Right lobe of liver (tissue), 6 donors: Measurements from ENCODE around the gene CCDC88B. TPM values are rescaled to one million over a fixed set of nuclear protein-coding genes. Genes with fewer than 3 reads are reported as not detected.
"Not testable (repeated sequence)": the region's sequence is repeated elsewhere in the genome, so short reads cannot be mapped to it uniquely, and the experiment has no call there.

Experiments used
- ATAC-seq, 4 donors: fragments of 200-7000 bp; cut with Tn5 transposase; one replicate each; pipeline ENCODE4 v1.9.1; 2020; ENCODE audit warnings: mild to moderate bottlenecking in 4 of 4, moderate library complexity in 4 of 4
- DNase-seq, 3 donors: peaks; one replicate each; pipeline ENCODE4 v3.0.0-alpha.2; 2020
- H3K27ac ChIP-seq, 3 donors: fragments of 200-600 bp; one replicate each; pipeline ENCODE4 v1.8.0; 2022
- H3K27me3 ChIP-seq, 2 donors: fragments of 200-600 bp; one replicate each; pipeline ENCODE4 v1.8.0; 2022
- H3K36me3 ChIP-seq, 4 donors: fragments of 200-600 bp; sonication (generic) in 1 of 4; one replicate each; pipeline versions ENCODE4 v1.5.1 to v1.8.0; 2017 to 2022; ENCODE audit warnings: control low read depth in 1 of 4
- H3K4me1 ChIP-seq, 4 donors: fragments of 200-600 bp; sonication (generic) in 1 of 4; one replicate each; pipeline versions ENCODE4 v1.5.1 to v1.8.0; 2017 to 2022; ENCODE audit warnings: control low read depth in 1 of 4
- H3K4me3 ChIP-seq, 3 donors: fragments of 200-600 bp; one replicate each; pipeline ENCODE4 v1.8.0; 2022
- H3K9me3 ChIP-seq, 4 donors: fragments of 200-600 bp; sonication (generic) in 1 of 4; one replicate each; pipeline versions ENCODE4 v1.5.1 to v1.8.0; 2017 to 2022; ENCODE audit warnings: control low read depth in 1 of 4
- POLR2A ChIP-seq: fragments of 450-650 bp; IDR thresholded peaks from one replicate; pipeline ENCODE4 v1.6.1; 2017; ENCODE audit warnings: antibody characterized with exemption, mild to moderate bottlenecking
- WGBS: methylation state at CpG from one replicate; pipeline ENCODE4 v1.1.6; 2018; ENCODE audit warnings: low coverage, low lambda C conversion rate; ENCODE audit not compliant: insufficient coverage; ENCODE audit errors: missing lambda C conversion rate; 5-methylcytosine and 5-hydroxymethylcytosine counted together
- intact Hi-C, 2 donors: fragments of 100-400 bp; cut with DNase I; formaldehyde crosslinking; loops; one replicate each; pipeline versions ENCODE4 v1.11.2 to v1.14.1; 2022
- total RNA-seq, 6 experiments: library from RNA; depleted of rRNA in 2 of 6; stranded (reverse); fragments of >200 nt in 2 of 6; fragmentation: NEBNext Ultra II Directional in 3 of 6; extraction: Animal tissue kit (Norgen Biotek cat#: 25700) in 3 of 6; gene quantifications; one replicate each; pipeline versions ENCODE4 v1.1.0 to v1.2.4, GENCODE V29; 2016 to 2023
- TF ChIP-seq, protein P1 (sequence below), 4 donors: fragments of 200-600 bp in 3 of 4; fragments of 450-650 bp in 1 of 4; IDR thresholded peaks; one replicate each; pipeline versions ENCODE4 v1.5.1 to v1.8.0; 2016 to 2022; ENCODE audit warnings: antibody characterized with exemption in 4 of 4, mild to moderate bottlenecking in 2 of 4
- donor health status: DM: no; HTN: yes; CAD: no.
- donor health status: DM: no; HTN: no; CAD: no.
- donor health status: DM: no; HTN: no; CAD: no.
- donor health status: DM: no; HTN: yes; CAD: no.
- donor health status: DM: no; HTN: yes; CAD: no.

CCDC88B gene
- total RNA-seq, 6 experiments from 2014 or later = 2.4 to 10.6 (median 4.9) TPM

DNA sequence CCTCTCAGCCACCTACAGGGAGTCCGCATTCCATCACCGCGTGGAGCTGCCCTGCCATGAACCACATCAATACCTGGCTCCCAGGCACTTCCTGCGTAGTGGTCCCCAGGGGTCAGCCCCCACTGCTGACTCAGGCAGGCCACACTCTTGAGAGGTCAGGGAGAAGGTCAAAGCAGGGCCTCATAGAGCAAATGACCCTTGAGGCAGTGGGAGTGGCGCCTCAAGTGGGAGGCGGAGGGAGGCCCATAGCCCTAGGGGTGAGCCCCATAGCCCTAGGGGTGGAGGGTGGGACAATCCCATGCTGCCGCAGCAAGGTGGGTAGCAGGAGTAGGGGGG lies 17.1 kb upstream of the CCDC88B start:
- H3K4me3 ChIP-seq = no peak overlapping the region
- no peak for ATAC-seq
- no peaks in the 10 kb centered on the region for H3K27me3 ChIP-seq
- no peaks in the 10 kb centered on the region for H3K36me3 ChIP-seq
- TF ChIP-seq POLR2A = no peak
- TF ChIP-seq, protein P1, sequence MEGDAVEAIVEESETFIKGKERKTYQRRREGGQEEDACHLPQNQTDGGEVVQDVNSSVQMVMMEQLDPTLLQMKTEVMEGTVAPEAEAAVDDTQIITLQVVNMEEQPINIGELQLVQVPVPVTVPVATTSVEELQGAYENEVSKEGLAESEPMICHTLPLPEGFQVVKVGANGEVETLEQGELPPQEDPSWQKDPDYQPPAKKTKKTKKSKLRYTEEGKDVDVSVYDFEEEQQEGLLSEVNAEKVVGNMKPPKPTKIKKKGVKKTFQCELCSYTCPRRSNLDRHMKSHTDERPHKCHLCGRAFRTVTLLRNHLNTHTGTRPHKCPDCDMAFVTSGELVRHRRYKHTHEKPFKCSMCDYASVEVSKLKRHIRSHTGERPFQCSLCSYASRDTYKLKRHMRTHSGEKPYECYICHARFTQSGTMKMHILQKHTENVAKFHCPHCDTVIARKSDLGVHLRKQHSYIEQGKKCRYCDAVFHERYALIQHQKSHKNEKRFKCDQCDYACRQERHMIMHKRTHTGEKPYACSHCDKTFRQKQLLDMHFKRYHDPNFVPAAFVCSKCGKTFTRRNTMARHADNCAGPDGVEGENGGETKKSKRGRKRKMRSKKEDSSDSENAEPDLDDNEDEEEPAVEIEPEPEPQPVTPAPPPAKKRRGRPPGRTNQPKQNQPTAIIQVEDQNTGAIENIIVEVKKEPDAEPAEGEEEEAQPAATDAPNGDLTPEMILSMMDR (IDR thresholded peaks at IDR 0.05) = no peak
- 100% methylated on average over 2 of the region's 7 CpGs for WGBS
- no peak overlapping the region for H3K27ac ChIP-seq
- peaks cover 0 to 6% (median 2%) of the 10 kb centered on the region in 4 donors for H3K4me1 ChIP-seq
- no peaks in the 10 kb centered on the region for H3K9me3 ChIP-seq
- intact Hi-C loops = no loop called here
- DNase-seq = no peak

DNA sequence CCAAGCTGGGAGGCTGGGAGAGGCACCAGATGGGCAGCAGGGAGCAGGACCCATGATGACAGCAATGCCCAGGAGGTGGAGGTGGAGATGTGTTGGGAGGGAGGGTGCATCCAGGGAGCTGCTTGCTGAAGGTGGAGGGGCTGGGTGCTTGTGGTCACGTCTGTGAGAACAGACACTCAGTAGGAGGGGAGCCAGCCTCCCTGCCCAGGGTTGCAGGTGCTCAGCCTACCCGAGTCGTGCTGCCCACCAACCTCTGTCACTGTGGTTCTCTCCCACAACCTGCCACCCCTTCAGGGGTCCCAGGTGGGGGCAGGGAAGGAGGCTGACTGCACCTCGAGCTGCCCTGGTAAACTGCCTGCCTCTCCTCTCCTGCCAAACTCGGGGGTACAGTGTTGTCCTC lies 16.6 kb upstream of the CCDC88B start:
- H3K27ac ChIP-seq = no peak overlapping the region
- WGBS = no CpG with 5 or more reads among the region's 5 CpGs
- no peak for DNase-seq

DNA sequence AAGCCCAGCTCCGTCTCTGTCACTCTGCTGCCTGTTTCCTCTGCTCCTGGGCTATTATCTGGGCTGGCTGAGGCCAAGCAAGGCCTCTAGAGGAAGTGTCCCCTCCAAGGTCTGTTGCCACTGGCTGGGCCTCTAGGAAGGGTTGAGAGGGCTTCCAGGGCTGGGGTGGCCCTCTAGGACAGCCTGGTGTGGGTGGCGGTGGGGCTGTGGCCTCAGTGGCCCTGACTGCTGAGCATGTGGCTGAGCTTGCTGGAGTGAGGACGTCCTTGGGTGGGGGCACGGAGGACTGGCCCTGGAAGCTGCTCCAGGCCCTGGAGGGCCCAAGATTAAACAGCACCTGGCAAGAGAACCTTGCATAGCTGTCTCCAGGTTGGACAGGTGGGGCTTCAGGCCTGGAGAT lies 16.0 kb upstream of the CCDC88B start:
- H3K36me3 ChIP-seq, intact Hi-C loops, H3K27me3 ChIP-seq, H3K4me1 ChIP-seq, H3K9me3 ChIP-seq, H3K4me3 ChIP-seq, ATAC-seq, DNase-seq, H3K27ac ChIP-seq: not testable (repeated sequence)
- no CpG with 5 or more reads among the region's 4 CpGs for WGBS

More for the DNA sequence above, 16.6 kb upstream of the CCDC88B start:
- H3K4me3 ChIP-seq = no peak overlapping the region
- no peak for ATAC-seq
- no peak for TF ChIP-seq POLR2A
- TF ChIP-seq, protein P1 (IDR thresholded peaks at IDR 0.05) = no peak
- peaks cover 0 to 6% (median 2%) of the 10 kb centered on the region in 4 donors for H3K4me1 ChIP-seq
- intact Hi-C loops = no loop called here
- no peaks in the 10 kb centered on the region for H3K27me3 ChIP-seq
- H3K36me3 ChIP-seq = no peaks in the 10 kb centered on the region
- H3K9me3 ChIP-seq = no peaks in the 10 kb centered on the region

DNA sequence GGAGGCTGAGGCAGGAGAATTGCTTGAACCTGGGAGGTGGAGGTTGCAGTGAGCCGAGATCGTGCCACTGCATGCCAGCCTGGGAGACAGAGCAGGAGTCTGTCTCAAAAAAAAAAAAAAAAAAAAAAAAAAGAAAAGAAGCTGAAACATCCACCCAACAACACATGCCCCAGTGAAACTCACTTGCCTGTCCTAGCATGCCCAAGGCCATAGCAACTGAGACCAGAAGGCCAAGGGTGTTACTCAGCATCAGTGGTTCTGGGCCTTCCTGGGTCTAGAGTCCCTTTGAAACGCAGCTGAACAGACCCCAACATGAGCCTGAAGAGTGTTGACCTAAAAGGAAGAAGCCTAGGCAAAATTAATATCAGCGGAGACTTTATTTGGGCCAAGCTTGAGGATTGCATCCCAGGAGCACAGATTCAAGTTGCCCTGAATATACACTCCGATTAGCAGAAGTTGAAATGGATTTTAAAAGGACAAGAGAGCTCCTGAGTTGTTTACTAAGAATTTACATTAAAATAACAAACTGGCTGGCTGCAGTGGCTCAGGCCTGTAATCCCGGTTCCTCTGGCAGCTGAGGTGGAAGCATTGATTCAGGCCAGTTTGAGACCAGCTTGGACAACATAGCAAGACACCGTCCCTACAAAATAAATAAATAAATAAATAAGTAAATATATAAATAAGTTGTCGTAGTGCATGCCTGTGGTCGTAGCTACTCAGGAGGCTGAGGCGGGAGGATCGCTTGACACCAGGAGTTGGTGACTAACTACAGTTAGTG lies 15.1 kb upstream of the CCDC88B start:
- ATAC-seq = no peak
- Histone ChIP-seq H3K9me3 (no peaks in the 10 kb centered on the region), H3K36me3 (no peaks in the 10 kb centered on the region), H3K27me3 (no peaks in the 10 kb centered on the region), H3K4me1 (no peaks in the 10 kb centered on the region), H3K4me3 (no peak overlapping the region), H3K27ac (no peak overlapping the region)
- 89% methylated on average over 8 of the region's 11 CpGs for WGBS
- intact Hi-C loops = no loop called here
- TF ChIP-seq POLR2A = no peak
- TF ChIP-seq, protein P1 (IDR thresholded peaks at IDR 0.05) = no peak
- DNase-seq = no peak

DNA sequence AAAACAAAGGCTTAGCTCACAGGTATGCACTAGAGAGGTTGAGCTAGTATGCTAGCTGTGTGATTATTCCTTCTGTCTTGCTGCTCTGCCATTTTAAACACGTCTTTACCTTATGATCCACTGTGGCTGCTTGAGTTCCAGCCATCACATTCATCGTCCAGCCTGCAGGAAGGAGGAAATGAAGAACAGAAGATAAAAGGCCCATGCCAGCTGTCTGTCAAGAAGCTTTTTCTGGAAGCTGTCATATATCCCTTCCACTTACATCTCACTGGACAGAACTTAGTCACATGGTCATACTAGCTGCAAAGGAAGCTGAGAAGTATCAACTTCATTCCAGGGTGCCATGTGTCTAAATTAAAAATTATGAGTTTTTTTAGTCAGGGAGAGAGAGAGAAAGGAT lies 12.6 kb upstream of the CCDC88B start:
- H3K4me3 ChIP-seq = no peak overlapping the region
- ATAC-seq (no peak), DNase-seq (no peak)
- intact Hi-C loops = no loop called here
- TF ChIP-seq POLR2A = no peak
- TF ChIP-seq, protein P1 (IDR thresholded peaks at IDR 0.05) = no peak
- H3K36me3 ChIP-seq = no peaks in the 10 kb centered on the region
- no peaks in the 10 kb centered on the region for H3K27me3 ChIP-seq
- H3K9me3 ChIP-seq = no peaks in the 10 kb centered on the region
- H3K27ac ChIP-seq = no peak overlapping the region
- WGBS = 67% methylated on average over 1 of the region's 2 CpGs
- no peaks in the 10 kb centered on the region for H3K4me1 ChIP-seq
